NCI-H345 treated with DMSO at 0.1 percent for 48 hours (cell line): ENCODE data around the gene GLIPR1L1.

Experiments used
- DNase-seq: peaks from one replicate; lab custom pipeline; 2025; ENCODE audit not compliant: unreplicated experiment; lab: John Stamatoyannopoulos, UW

GLIPR1L1 gene

DNA sequence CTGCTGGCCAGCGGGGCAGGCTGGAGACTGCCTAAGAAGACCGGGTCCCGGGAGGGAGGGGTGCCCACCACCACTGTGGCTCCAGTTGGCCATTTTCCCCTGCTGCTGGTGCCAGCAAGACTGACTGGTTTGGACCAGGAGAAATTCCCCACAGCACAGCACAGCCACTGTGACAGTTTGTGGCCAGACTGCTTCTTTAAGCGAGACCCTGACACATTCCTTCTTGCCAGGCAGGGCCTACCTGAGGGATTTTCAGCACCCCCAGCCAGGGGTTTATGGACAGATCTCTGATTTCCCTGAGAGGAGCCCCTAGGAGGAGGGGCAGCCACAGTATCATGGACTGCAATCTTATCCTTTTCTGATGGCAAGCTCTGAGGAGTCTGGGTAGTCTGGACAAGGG lies 15.5 kb downstream of the GLIPR1L1 start:
- no peak for DNase-seq

DNA sequence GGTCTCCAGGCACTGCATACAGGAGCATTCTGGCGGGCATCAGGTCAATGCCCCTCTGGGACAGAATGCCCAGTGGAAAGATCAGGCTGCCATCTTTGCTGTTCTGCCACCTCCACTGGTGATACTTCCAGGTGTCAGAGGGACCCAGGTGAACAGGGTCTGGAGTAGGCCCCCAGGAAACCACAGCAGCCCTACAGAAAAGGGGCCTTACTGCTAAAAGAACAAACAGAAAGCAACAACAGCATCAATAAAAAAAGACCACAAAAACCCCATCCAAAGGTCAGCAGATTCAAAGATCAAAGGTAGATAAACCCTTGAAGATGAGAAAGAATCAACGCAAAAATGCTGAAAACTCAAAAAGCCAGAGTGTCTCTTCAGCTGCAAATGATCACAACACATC lies 15.9 kb downstream of the GLIPR1L1 start:
- no peak for DNase-seq

DNA sequence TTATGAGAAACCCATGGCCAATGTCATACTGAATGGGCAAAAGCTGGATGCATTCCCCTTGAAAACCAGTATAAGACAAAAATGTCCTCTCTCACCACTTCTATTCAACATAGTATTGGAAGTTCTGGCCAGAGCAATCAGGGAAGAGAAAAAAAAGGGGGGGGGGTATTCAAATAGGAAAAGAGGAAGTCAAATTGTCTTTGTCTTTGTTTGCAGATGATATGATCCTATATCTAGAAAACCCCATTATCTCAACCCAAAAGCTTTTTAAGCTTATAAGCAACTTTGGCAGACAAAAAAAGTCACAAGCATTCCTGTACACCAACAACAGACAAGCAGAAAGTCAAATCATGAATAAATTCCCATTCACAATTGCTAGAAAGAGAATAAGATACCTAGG lies 19.5 kb downstream of the GLIPR1L1 start:
- DNase-seq = no peak

DNA sequence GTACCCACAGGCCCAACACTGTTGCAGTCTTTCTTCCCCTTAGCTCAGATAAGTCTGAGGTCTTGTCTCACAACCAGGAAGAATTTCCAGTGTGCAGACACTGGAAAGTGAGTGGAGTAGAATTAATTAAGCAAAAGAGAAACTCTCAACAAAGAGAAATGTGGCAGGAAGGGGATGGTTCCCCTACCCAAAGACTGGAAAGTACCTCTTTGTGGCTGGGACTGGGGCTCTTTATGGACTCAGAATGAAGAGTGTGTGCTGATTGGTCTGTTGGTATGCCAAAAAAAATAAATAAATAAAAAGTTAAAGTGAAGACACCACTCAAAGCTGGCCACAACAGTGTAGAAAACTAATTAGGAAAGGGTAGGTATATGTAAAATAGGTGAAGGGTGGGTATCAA lies 26.4 kb downstream of the GLIPR1L1 start:
- no peak for DNase-seq

DNA sequence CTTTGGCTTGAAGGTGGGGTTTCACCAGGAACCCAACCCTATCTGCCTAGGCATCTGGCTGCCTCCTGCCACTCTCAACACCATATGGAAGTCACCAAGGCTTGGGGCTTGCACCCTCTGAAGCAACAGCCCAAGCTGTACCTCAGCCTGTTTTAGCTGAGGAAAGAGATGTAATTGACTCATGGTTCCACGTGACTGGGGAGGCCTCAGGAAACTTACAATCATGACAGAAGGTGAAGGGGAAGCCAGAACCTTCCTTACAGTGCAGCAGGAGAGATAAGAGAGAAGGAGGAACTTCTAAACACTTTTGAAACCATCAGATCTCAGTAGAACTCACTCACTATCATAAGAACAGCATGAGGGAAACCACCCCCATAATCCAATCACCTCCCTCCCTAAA lies 26.9 kb downstream of the GLIPR1L1 start:
- DNase-seq = no peak

DNA sequence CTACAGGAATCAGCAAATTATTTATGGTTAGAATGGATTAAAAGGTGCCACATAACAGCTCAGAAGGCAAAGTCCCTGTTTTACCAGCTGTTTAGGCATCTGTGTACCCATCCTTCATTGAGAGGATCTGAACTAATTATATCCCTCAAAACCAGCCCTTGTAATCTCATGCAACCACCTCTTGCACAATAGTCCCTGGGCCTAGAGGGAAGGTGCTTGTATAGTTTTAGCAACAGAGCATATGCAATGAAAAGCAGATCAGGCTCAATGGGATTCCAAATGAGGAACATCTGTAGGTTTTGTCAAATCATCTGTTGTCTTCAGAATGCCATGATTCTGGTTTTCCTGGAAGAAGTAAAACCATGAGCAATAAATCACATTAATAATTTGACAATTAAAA lies 30.4 kb downstream of the GLIPR1L1 start:
- no peak for DNase-seq

DNA sequence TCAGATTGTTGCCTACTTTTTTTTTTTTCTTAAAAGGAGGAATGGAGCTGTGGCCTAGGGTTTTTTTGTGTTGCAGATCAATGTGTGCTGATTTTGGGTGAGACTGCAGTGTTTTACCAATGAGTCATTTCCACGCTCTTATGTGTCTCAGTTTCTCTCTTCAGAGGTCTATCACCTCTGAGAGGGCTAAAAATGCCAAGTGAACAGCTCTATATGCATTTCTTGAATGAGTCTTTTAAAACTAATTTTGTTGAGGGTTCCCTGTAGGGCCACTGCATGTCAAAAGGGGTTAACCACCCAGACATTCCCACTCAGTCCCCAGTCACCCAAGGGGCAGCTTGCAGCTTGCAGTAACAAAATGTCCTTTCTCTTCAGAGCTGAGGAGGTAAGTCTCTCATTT lies 32.2 kb downstream of the GLIPR1L1 start:
- DNase-seq = no peak

DNA sequence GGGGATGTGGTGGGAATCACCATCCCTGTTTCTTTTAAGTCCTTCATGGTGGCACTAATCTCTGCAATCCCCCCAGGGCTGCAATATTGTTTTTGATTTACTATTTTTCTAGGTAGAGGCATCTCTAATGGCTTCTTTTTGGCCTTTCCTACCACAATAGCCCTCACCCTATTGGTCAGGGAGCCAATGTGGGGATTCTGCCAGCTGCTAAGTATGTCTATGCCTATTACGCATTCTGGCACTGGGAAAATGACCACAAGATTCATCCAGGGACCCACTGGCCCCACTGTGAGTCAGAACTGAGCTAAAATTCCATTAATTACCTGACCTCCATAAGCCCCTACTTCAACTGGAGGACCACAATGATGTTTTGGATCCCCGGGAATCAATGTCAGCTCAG lies 40.5 kb downstream of the GLIPR1L1 start:
- DNase-seq = no peak

DNA sequence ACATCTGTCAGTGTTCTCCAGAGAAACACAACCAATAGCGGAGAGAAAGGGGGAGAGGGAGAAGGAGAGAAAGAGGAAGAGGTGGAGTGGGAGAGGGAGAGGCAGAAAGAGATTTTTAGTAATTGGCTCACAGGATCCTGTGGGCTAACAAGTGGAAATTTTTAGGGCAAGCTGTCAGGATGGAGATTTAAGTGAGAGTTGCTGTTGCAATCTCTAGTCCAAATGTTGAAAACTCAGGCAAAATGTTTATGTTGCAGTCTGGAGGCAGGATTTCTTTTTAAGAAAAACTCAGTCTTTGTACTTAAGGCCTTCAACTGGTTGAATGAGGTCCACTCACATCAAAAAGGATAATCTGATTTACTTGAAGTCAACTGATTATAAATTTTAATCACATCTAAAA lies 43.9 kb downstream of the GLIPR1L1 start:
- DNase-seq = no peak

DNA sequence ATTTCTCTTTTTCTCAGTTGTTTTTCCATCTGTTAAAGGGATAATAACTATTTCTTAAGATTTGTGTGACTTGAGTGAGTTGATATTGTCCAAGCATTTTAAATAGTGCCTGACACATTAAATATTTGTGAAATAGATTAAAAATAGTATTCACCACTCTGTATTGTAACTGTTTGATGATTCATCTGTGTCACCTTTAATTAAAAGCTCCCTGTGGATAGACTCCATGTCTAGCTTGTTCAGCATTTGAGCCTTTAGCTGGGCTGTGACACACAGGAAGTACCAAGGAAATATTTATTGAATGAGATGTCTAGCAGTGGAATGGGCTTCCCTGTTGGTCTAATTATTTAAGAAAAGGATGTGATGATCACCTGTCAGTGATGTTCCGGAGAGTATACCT lies 54.6 kb downstream of the GLIPR1L1 start:
- DNase-seq = no peak

DNA sequence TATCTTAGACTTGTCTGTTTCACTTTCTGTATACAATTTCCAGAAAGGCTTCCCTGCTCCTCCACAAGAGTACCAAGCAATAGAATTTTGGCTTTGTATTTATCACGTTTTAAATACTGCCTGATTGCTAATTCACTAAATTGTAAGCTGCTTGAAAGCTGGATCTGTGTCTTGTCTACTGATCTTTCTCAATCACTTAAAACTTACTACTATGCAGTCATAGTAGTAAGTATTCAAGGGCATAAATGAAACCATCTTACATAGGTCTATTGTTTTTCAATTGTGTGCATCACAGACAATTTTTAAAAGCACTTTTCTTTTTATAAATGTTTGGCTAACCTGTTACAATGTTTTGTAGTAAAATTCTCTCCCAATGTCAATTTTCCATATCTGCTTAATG lies 55.2 kb downstream of the GLIPR1L1 start:
- no peak for DNase-seq

DNA sequence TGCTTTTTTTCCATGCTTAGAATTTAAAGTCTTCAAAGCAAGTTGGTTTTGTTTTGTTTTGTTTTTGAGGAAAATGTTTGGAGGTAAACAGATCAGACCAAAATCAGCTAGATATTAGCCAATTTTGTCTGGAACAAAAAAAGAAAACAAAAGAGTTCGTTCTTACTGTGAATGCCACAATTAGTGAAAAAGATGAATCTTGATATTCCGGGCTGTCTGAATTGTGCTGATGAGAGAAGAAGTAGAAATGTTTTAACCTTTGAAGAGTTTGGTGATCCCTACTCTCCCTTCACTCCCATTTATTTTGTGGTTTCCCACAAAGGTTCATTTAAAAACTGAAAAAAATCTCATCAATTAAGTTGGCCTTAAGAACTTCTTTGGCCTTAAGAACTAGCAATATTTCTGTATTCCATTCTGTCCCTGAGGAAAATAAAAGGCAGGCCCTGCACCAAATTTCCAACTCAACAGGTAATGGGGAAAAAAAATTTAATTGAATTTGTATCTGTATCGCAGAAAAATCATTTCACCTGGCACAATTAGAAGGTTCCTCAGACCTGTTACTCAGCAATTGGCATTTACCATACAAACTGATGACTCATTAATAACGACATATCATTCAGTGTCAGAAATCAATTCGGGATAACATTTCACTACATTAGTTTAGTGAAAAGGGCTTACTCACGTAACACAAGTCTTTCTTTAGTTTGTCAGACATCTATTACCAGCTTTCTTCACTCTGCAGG lies 55.9 kb downstream of the GLIPR1L1 start:
- DNase-seq = no peak

DNA sequence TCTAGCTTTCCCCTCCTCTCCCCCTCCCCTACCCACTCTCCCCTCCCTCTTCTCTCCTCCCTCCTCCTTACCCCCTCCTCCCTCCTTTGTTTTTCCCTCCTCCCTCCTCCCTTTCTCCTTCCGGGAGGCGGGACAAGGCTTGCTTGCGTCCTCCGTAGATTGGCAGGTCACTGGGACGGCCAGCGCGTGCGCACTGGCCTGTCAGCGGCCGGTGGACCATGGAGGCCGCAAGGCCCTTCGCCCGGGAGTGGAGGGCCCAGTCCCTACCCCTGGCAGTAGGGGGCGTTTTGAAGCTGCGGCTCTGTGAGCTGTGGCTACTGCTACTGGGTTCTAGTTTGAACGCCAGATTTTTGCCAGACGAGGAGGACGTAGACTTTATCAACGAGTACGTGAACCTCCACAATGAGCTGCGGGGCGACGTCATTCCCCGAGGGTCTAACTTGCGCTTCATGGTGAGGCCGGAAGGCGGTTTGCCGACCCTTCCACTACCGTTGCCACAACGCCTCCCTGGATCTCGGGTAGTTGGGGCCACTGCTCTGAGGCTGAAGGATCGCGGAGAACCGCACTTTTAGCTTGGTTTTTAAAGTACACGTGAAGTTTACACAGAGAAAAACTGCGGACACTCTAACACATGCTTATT lies 56.5 kb downstream of the GLIPR1L1 start, which contains the start of gene GLIPR1L2:
Gene GLIPR1L2, plus strand, starts transcription at position 191 of the 640 bp plus-strand sequence. Its CDS starts 28 bp downstream, at position 219.
- peak; percentile 93 for DNase-seq

DNA sequence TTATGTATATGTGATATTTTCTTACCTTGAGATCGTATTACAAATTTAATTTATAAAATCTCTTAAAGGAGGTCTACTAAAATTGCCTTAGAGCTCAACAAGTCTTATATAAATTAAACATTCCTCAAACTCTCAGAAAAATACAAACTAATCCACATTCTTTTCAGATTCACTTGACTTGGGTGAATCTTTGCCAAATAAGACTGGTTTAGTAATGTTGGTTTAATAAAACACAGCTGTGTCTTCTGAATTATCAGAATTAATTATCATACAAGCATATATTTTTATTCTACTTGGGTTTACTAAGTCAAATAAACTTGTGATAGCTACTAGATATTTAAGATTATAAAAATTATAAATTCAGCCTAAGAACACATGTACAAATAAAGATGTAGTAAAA lies 69.8 kb downstream of the GLIPR1L1 start:
- DNase-seq = no peak

DNA sequence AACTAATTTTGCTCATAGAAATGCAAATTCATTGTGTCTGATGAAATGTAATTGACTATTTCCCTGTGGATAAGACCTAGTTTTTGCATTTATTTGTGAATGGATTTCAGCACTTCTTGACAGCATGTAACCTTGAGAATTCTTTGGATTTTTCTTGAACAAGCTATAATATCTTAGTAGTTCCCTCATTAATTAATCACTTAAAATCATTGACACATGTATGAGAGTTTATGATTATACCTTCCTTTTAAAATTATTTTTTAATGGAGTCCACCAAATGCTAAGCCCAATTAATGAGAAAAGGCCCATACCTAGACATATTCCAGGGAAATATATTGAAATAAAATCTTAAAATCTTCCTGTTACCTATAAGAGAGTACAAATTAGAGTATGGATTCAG lies 73.2 kb downstream of the GLIPR1L1 start:
- no peak for DNase-seq

DNA sequence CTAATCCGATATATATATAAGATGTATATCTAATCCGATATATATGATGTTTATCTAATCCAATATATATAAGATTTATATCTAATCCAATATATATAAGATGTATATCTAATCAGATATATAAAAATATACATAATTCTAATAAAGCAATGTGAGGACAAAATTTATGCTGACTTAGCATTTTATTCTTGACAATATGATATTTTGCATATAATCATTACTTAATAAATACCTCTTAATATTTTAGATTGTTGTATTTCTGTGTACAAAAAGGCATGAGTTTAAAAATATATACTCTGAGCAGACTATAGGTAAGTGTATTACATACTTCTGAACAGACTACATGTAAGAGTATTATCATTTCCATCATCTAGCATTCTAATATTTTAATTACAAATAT lies 75.4 kb downstream of the GLIPR1L1 start:
- no peak for DNase-seq

DNA sequence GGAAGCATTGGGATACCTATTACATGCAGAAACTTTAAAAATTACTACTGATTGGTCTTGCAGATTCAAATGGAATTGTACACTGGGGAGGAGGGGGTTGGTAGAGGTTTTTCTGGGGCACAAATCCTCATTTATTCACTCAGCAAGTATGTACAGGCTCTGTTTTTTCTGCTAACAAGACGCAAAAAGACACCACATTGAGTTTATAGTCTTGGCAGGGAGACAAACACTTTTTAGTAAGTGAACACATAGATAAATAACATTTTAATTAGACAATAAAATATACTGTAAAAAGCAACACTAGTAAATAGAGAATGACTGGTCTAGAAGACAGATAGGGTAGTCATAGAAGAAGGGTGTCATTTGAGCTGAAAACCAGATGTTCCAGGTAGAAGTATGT lies 80.2 kb downstream of the GLIPR1L1 start:
- DNase-seq = no peak

DNA sequence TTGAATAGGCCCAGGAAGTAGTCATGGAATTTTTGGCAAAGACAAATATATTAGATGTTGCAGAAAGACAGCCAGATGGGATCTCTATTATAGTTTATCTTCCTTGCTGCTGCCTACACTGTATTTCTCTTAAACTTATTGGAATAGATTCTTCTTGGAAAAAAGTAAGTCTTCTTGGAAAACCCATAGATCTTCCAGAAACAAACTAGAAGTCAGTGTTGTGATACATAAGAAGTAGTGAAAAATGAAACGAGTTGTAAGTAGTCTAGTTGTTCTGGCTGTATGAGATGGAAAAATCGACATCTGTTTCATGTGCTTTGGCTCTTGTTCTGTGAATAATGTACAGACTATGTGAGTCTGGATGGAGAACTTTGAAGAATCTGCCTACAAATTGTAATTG lies 85.4 kb downstream of the GLIPR1L1 start:
- no peak for DNase-seq
